WTC11 (cell line): ENCODE data around the gene SH3GL2. TPM values are rescaled to one million over a fixed set of nuclear protein-coding genes. Genes with fewer than 3 reads are reported as not detected.

ENCODE experiments used
- ATAC-seq: fragments of 200-7000 bp; cut with Tn5 transposase; 2 replicates; pipeline ENCODE4 v1.10.0; 2021; ENCODE audit warnings: mild to moderate bottlenecking, moderate library complexity
- CTCF ChIA-PET: fragments of 300-600 bp; sonication (Branson Sonifier 250); formaldehyde crosslinking; loops from one replicate; lab custom pipeline; 2021; ENCODE audit warnings: antibody characterized with exemption; lab: Charles Lee
- POLR2A ChIA-PET: fragments of 350-600 bp; sonication (Branson Sonifier 250); formaldehyde crosslinking; loops from one replicate; lab custom pipeline; 2021; ENCODE audit warnings: antibody characterized with exemption; lab: Charles Lee
- DNase-seq: peaks from one replicate; pipeline ENCODE4 v3.0.0; 2021; ENCODE audit warnings: low spot score
- H3K27ac Mint-ChIP-seq: 2 replicates; pipeline ENCODE4 v1.8.0; 2021; ENCODE audit warnings: mixed read lengths
- H3K27me3 Mint-ChIP-seq: 2 replicates; pipeline ENCODE4 v1.8.0; 2021; ENCODE audit warnings: low read depth, mild to moderate bottlenecking, moderate library complexity, mixed read lengths
- H3K36me3 Mint-ChIP-seq: 2 replicates; pipeline ENCODE4 v1.8.0; 2021; ENCODE audit warnings: mixed read lengths
- H3K4me1 Mint-ChIP-seq: 2 replicates; pipeline ENCODE4 v1.8.0; 2022; ENCODE audit warnings: mixed read lengths
- H3K4me3 Mint-ChIP-seq: 2 replicates; pipeline ENCODE4 v1.8.0; 2021; ENCODE audit warnings: mild to moderate bottlenecking, moderate library complexity, mixed read lengths
- H3K9me3 Mint-ChIP-seq: 2 replicates; pipeline ENCODE4 v1.8.0; 2021; ENCODE audit warnings: mixed read lengths
- ATF1 ChIP-seq: sonication (generic); formaldehyde crosslinking; IDR thresholded peaks from 2 replicates; pipeline ENCODE4 v1.8.1; 2023; ENCODE audit warnings: mild to moderate bottlenecking, moderate library complexity, missing genetic modification reagents
- ATF2 ChIP-seq: sonication (generic); formaldehyde crosslinking; IDR thresholded peaks from 2 replicates; pipeline ENCODE4 v1.8.1; 2022; ENCODE audit warnings: low read depth, missing genetic modification reagents, borderline replicate concordance
- CBFB ChIP-seq: sonication (generic); formaldehyde crosslinking; IDR thresholded peaks from 2 replicates; pipeline ENCODE4 v1.8.1; 2022; ENCODE audit warnings: mild to moderate bottlenecking, low read depth, missing genetic modification reagents
- CREM ChIP-seq: sonication (generic); formaldehyde crosslinking; IDR thresholded peaks from 2 replicates; pipeline ENCODE4 v1.8.1; 2022; ENCODE audit warnings: mild to moderate bottlenecking, missing genetic modification reagents, moderate library complexity
- E2F1 ChIP-seq: sonication (generic); formaldehyde crosslinking; IDR thresholded peaks from 2 replicates; pipeline ENCODE4 v1.8.0; 2022; ENCODE audit warnings: mild to moderate bottlenecking, missing genetic modification reagents
- ELF4 ChIP-seq: sonication (generic); formaldehyde crosslinking; IDR thresholded peaks from 2 replicates; pipeline ENCODE4 v1.8.1; 2022; ENCODE audit warnings: low read depth, mild to moderate bottlenecking, moderate library complexity, missing genetic modification reagents
- GABPB1 ChIP-seq: sonication (generic); formaldehyde crosslinking; IDR thresholded peaks from 2 replicates; pipeline ENCODE4 v1.8.1; 2023; ENCODE audit warnings: mild to moderate bottlenecking, missing genetic modification reagents
- GRHL2 ChIP-seq: fragments of 250-450 bp; sonication (Bioruptor Pico); IDR thresholded peaks from 2 replicates; pipeline ENCODE4 v1.8.0; 2022; ENCODE audit warnings: mild to moderate bottlenecking, moderate library complexity; ENCODE audit not compliant: insufficient replicate concordance, severe bottlenecking
- GTF2I ChIP-seq: fragments of 250-450 bp; sonication (Bioruptor Pico); conservative IDR thresholded peaks from 2 replicates; pipeline ENCODE4 v1.4.0; 2021; ENCODE audit warnings: mild to moderate bottlenecking
- JAZF1 ChIP-seq: fragments of 250-450 bp; sonication (Bioruptor Pico); IDR thresholded peaks from 2 replicates; pipeline ENCODE4 v1.9.0; 2021; ENCODE audit warnings: moderate library complexity, mild to moderate bottlenecking, inconsistent platforms
- MXD4 ChIP-seq: fragments of 250-450 bp; sonication (Bioruptor Pico); IDR thresholded peaks from 2 replicates; pipeline ENCODE4 v1.8.0; 2021; ENCODE audit warnings: mild to moderate bottlenecking, moderate library complexity, borderline replicate concordance
- NR3C1 ChIP-seq: sonication (generic); formaldehyde crosslinking; conservative IDR thresholded peaks from 2 replicates; pipeline ENCODE4 v1.8.1; 2023; ENCODE audit warnings: low read depth, mild to moderate bottlenecking, missing genetic modification reagents
- OVOL2 ChIP-seq: fragments of 250-450 bp; sonication (Bioruptor Pico); IDR thresholded peaks from 2 replicates; pipeline ENCODE4 v1.9.0; 2021; ENCODE audit warnings: mild to moderate bottlenecking, borderline replicate concordance
- PREB ChIP-seq: sonication (generic); formaldehyde crosslinking; IDR thresholded peaks from 2 replicates; pipeline ENCODE4 v1.8.1; 2022; ENCODE audit warnings: mild to moderate bottlenecking, missing genetic modification reagents, moderate library complexity, borderline replicate concordance
- RELA ChIP-seq: sonication (generic); formaldehyde crosslinking; IDR thresholded peaks from 2 replicates; pipeline ENCODE4 v1.8.1; 2022; ENCODE audit warnings: missing genetic modification reagents, mild to moderate bottlenecking, borderline replicate concordance
- RORB ChIP-seq: fragments of 250-450 bp; sonication (Bioruptor Pico); IDR thresholded peaks from 2 replicates; pipeline ENCODE4 v1.9.0; 2021; ENCODE audit warnings: mild to moderate bottlenecking
- SMAD3 ChIP-seq: sonication (generic); formaldehyde crosslinking; IDR thresholded peaks from 2 replicates; pipeline ENCODE4 v1.8.0; 2022; ENCODE audit warnings: missing genetic modification reagents, mild to moderate bottlenecking, borderline replicate concordance
- SOX15 ChIP-seq: fragments of 250-450 bp; sonication (Bioruptor Pico); IDR thresholded peaks from 2 replicates; pipeline ENCODE4 v1.9.0; 2021; ENCODE audit warnings: mild to moderate bottlenecking
- ZNF138 ChIP-seq: sonication (generic); formaldehyde crosslinking; conservative IDR thresholded peaks from 2 replicates; pipeline ENCODE4 v1.8.1; 2022; ENCODE audit warnings: mild to moderate bottlenecking, moderate library complexity, missing genetic modification reagents
- ZNF219 ChIP-seq: sonication (generic); formaldehyde crosslinking; IDR thresholded peaks from 2 replicates; pipeline ENCODE4 v1.8.0; 2023; ENCODE audit warnings: missing genetic modification reagents, mild to moderate bottlenecking, borderline replicate concordance
- ZNF317 ChIP-seq: sonication (generic); formaldehyde crosslinking; IDR thresholded peaks from 2 replicates; pipeline ENCODE4 v1.8.1; 2023; ENCODE audit warnings: low read depth, mild to moderate bottlenecking, moderate library complexity, missing genetic modification reagents, borderline replicate concordance
- ZNF396 ChIP-seq: fragments of 250-450 bp; sonication (Bioruptor Pico); IDR thresholded peaks from 2 replicates; pipeline ENCODE4 v1.8.0; 2021; ENCODE audit warnings: mild to moderate bottlenecking, moderate library complexity, borderline replicate concordance
- ZNF423 ChIP-seq: fragments of 250-450 bp; sonication (Bioruptor Pico); IDR thresholded peaks from 2 replicates; pipeline ENCODE4 v2.1.2; 2022; ENCODE audit warnings: mild to moderate bottlenecking, moderate library complexity
- ZNF512 ChIP-seq: sonication (generic); formaldehyde crosslinking; IDR thresholded peaks from 2 replicates; pipeline ENCODE4 v1.8.1; 2022; ENCODE audit warnings: missing genetic modification reagents, borderline replicate concordance
- ZNF671 ChIP-seq: fragments of 250-450 bp; sonication (Bioruptor Pico); IDR thresholded peaks from 2 replicates; pipeline ENCODE4 v1.8.0; 2021; ENCODE audit warnings: mild to moderate bottlenecking
- ZSCAN18 ChIP-seq: fragments of 250-450 bp; sonication (Bioruptor Pico); IDR thresholded peaks from 2 replicates; pipeline ENCODE4 v2.1.2; 2022; ENCODE audit warnings: mild to moderate bottlenecking, moderate library complexity
- total RNA-seq: library from RNA; stranded (reverse); gene quantifications from 3 replicates; pipeline ENCODE4 v1.2.3, GENCODE V29; 2021
- TF ChIP-seq, protein P1 (sequence below): sonication (generic); formaldehyde crosslinking; IDR thresholded peaks from 2 replicates; pipeline ENCODE4 v1.8.1; 2023; ENCODE audit warnings: mild to moderate bottlenecking, moderate library complexity, missing genetic modification reagents
- TF ChIP-seq, protein P2 (sequence below): sonication (generic); formaldehyde crosslinking; IDR thresholded peaks from 2 replicates; pipeline ENCODE4 v1.8.1; 2022; ENCODE audit warnings: low read depth, mild to moderate bottlenecking, moderate library complexity, missing genetic modification reagents, borderline replicate concordance

SH3GL2 gene
- total RNA-seq, 1 experiment from 2014 or later, result 4.2 TPM

DNA sequence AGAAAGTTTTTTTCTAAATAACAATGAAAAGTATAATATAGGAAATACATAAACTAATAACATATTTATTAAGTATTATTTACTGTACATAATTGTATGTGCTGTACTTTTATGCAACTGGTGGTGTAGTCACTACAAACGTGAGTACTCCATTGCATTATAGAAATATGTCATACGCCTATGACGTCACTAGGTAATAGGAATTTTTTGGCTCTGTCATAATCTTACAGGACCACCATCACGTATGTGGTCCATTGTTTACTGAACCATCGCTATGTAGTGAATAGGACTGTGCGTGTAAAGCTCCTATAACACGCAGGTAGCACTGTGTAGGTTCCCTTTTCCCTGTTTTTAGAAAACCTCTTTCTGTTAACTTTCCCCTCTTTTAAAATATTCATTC lies 255.0 kb downstream of the SH3GL2 start:
- CTCF ChIA-PET, result interaction anchor here (1.5 to 1.9 kb wide), 2 partner anchors 23 to 380 kb away, joined by 5 to 7 read pairs; no protein-coding TSS in a partner anchor
- POLR2A ChIA-PET, result no interaction called here
- Mint-ChIP-seq H3K27ac (no peak overlapping the region), H3K4me1 (peaks cover 14% of the 10 kb centered on the region), H3K9me3 (peaks cover 3% of the 10 kb centered on the region; the same call in 1 of the 2 replicates), H3K36me3 (no peaks in the 10 kb centered on the region), H3K4me3 (no peak overlapping the region), H3K27me3 (no peaks in the 10 kb centered on the region)
- ATAC-seq (no peak), DNase-seq (no peak)
- TF ChIP-seq GABPB1 (CRISPR knock-in tag) (no peak), JAZF1 (CRISPR knock-in tag) (no peak), RORB (no peak), ZNF396 (no peak), CREM (CRISPR knock-in tag) (no peak), SOX15 (CRISPR knock-in tag) (no peak), ELF4 (CRISPR knock-in tag) (no peak), GTF2I (CRISPR knock-in tag) (no peak), ZNF512 (CRISPR knock-in tag) (no peak), NR3C1 (no peak), ZNF138 (no peak), ZNF423 (CRISPR knock-in tag) (no peak), ATF2 (CRISPR knock-in tag) (no peak), ZNF219 (CRISPR knock-in tag) (no peak)
- TF ChIP-seq, protein P1, sequence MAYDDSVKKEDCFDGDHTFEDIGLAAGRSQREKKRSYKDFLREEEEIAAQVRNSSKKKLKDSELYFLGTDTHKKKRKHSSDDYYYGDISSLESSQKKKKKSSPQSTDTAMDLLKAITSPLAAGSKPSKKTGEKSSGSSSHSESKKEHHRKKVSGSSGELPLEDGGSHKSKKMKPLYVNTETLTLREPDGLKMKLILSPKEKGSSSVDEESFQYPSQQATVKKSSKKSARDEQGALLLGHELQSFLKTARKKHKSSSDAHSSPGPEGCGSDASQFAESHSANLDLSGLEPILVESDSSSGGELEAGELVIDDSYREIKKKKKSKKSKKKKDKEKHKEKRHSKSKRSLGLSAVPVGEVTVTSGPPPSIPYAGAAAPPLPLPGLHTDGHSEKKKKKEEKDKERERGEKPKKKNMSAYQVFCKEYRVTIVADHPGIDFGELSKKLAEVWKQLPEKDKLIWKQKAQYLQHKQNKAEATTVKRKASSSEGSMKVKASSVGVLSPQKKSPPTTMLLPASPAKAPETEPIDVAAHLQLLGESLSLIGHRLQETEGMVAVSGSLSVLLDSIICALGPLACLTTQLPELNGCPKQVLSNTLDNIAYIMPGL (CRISPR knock-in tag), result no peak

- no peak overlapping the region for H3K4me3 Mint-ChIP-seq
- POLR2A ChIA-PET, result no interaction called here
- peaks cover 9% of the 10 kb centered on the region for H3K4me1 Mint-ChIP-seq
- no peaks in the 10 kb centered on the region for H3K36me3 Mint-ChIP-seq
- H3K27me3 Mint-ChIP-seq, result no peaks in the 10 kb centered on the region
- H3K9me3 Mint-ChIP-seq, result peaks cover 5% of the 10 kb centered on the region
- CTCF ChIA-PET, result interaction anchor here (0.6 to 2.0 kb wide), 18 partner anchors 9 to 375 kb away, joined by 3 to 34 read pairs (median 3); no protein-coding TSS in a partner anchor
- ATAC-seq, result peak; percentile 60; the same call in 1 of the 2 replicates
- H3K27ac Mint-ChIP-seq, result no peak overlapping the region
- no peak for DNase-seq
- TF ChIP-seq GRHL2 (CRISPR knock-in tag), result no peak
- no peak for TF ChIP-seq OVOL2 (CRISPR knock-in tag)
- no peak for TF ChIP-seq ZNF317 (CRISPR knock-in tag)
- no peak for TF ChIP-seq MXD4 (CRISPR knock-in tag)
- no peak for TF ChIP-seq ZSCAN18
- no peak for TF ChIP-seq ZNF671 (CRISPR knock-in tag)
- TF ChIP-seq SMAD3 (CRISPR knock-in tag), result no peak
- TF ChIP-seq ATF1 (CRISPR knock-in tag), result no peak
- no peak for TF ChIP-seq ZNF396
- no peak for TF ChIP-seq PREB (CRISPR knock-in tag)
- TF ChIP-seq E2F1 (CRISPR knock-in tag), result no peak
- TF ChIP-seq CBFB, result no peak
- TF ChIP-seq RELA (CRISPR knock-in tag), result no peak
- TF ChIP-seq, protein P2, sequence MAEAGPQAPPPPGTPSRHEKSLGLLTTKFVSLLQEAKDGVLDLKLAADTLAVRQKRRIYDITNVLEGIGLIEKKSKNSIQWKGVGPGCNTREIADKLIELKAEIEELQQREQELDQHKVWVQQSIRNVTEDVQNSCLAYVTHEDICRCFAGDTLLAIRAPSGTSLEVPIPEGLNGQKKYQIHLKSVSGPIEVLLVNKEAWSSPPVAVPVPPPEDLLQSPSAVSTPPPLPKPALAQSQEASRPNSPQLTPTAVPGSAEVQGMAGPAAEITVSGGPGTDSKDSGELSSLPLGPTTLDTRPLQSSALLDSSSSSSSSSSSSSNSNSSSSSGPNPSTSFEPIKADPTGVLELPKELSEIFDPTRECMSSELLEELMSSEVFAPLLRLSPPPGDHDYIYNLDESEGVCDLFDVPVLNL (CRISPR knock-in tag), result no peak
These were observed 259.1 kb downstream of the SH3GL2 start for GRCh38 chr9:17837965-17838364.
